ENCODE results near the gene LEMD3.
A peak's percentile ranks its signal among the peaks of the same experiment; 100 is the strongest.

Gene LEMD3

GRCh38 chr12:65169320-65170208, at the start of gene LEMD3:
Gene LEMD3 (plus strand): TSS chr12:65169583. CDS start chr12:65169597, 14 bp downstream.
- DNase-seq, result peak; percentile 88 to 89

GRCh38 chr12:65121049-65121955, 48.1 kb upstream of the LEMD3 start, which contains the start of gene WIF1:
Gene WIF1 (minus strand): TSS chr12:65121305. CDS start chr12:65121191, 114 bp downstream.
- DNase-seq, result peak; percentile 22 to 63

GRCh38 chr12:65121956-65122469, 47.4 kb upstream of the LEMD3 start:
- DNase-seq, result no peak

GRCh38 chr12:65122703-65123102, 46.7 kb upstream of the LEMD3 start:
- DNase-seq, result no peak

- DNase-seq, result peak; percentile 93 to 95
Measured at GRCh38 chr12:65123435-65124063, 45.8 kb upstream of the LEMD3 start.

DNA sequence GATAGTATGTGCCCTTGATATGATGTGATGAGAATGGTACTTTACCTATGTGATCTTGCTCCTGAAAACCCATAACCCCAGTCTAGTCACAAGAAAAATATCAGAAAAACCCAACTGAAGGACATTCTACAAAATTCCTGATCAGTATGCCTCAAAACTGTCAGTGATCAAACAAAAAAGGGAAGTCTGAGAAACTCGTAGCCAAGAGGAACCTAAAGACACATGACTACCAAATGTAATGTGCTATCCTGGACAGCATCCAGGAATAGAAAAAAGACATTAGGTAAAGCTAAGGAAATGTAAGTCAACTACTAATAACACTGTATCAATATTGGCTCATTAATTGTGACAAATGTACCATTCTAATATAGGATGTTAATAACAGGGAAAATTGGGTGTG, 44.1 kb upstream of the LEMD3 start:
- DNase-seq, result peak; percentile 67 to 73

- no peak for DNase-seq
Measured at GRCh38 chr12:65125975-65126374, 43.4 kb upstream of the LEMD3 start.

DNA sequence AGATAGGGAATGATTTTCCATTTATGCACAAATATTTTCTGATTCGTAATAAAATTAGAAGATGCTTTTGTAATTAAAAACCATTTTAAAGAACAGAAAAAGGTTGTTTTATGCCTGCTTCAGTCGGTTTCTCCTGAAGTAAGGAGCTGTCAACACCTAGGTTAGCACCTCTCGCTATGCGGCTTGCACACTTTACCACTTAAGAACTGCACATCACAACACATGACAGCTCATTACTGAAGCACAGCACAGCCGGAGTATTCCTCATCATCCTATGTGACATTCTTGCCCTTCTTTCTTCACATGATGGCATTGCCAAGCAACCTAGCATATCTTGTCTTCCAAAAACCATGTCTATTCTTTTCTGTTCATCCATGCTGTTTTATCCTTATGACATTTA, 42.9 kb upstream of the LEMD3 start:
- no peak for DNase-seq

GRCh38 chr12:65133879-65134278, 35.5 kb upstream of the LEMD3 start:
- DNase-seq, result no peak

- peak; percentile 24 to 45 for DNase-seq
Measured at GRCh38 chr12:65139389-65139788, 30.0 kb upstream of the LEMD3 start.

DNA sequence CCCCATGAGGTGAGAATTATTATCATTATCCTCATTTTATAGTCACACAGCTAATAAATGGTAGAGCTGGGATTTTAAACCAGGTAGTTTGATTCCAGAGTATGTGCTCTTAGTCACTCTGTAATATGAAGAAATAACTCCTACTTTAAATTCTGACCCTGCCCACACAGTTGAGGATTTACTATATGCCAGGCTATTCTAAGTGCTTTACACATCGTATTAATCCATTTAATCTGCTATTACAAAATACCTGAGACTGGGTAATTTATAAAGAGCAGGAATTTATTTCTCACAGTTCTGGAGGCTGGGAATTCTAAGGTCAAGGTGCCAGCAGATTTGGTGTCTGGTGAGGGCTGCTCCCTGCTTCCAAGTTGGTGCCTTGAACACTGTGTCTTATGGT, 28.6 kb upstream of the LEMD3 start:
- no peak for DNase-seq

DNA sequence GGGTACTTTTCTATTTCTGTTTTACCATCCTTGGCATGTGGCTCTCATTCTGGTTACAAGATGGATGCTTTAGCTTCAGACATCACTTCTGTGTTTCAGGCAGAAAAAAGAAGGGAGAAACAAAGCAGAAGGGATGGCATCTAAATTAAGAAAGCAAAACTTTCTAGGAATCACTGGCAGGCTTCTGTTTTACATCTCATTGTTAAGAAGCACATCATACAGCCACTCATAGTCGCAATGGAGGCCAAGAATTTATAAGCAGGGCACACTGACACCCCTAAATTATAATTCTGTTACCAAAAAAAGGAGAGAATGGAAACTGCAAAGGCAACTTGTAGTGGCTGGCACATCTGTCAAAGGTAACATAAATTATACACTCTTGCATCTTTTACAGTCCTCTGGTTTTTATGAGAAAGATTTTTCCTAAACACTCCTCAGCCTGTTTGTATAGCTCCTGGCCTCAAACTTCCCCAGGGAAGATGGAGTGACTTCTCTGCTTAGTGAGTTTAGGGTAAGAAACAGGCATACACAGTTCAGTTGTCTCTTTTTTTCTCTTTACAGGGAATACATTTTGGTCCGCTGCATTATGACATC, 22.0 kb upstream of the LEMD3 start:
- DNase-seq, result no peak

GRCh38 chr12:65152012-65152411, 17.4 kb upstream of the LEMD3 start:
- no peak for DNase-seq

DNA sequence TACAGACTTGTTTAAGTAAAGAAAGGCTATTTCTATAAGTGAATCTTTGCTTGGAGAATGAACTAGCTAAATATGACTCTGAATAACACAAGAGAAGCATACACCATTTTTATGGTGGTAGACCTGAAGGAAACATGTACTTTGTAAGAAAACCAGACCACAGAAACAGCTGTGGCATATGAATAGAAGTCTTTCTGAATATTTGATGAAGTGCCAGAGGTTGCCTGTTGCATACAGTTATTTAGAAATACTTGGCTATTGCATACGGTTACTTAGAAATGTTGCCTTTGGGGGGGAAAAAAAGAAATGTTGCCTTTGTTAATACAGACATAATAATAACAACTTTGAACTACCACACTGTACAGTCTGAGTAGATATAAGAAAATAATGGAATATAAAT, 16.8 kb upstream of the LEMD3 start:
- no peak for DNase-seq

GRCh38 chr12:65155784-65156183, 13.6 kb upstream of the LEMD3 start:
- DNase-seq, result no peak

DNA sequence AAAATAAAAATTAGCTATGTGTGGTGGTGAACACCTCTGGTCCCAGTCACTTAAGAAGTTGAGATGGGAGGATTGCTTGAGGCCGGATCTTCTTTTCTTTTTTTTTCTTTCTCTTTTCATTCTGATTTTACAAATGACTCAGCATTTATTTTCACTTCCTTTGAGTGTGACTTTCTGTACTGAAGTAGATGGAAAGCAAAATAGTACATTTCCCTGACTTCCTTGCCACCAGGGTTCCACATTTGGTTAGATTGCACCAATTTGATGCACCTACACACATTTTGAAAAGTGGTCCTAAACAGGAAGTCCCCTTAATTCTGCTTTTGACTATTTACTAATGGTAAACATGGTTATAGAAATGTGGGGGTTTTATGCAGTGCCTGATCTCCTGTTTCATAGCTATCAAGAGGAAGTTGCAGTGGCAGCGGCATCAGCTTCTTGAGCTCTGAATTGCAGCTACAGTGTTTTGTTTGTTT, 13.0 kb upstream of the LEMD3 start:
- peak; percentile 39 to 55 for DNase-seq

DNA sequence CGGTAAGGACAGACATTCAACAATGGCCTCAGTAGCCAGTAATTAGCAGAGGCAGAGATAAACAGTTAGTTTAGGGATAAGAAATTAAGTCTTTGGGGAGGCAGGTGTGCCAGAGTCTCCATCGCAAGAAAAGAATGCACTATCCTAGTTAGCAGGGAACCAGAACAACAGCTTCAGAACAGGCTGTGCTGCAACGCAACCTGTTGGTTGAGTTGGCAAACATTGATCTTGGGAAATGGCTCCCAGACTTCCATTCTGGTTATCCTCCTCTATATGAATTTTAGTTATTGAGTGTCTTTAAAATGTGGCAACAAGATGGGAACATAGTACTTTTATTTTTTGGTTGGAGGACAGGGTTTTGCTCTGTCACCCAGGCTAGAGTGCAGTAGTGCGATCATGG, 12.3 kb upstream of the LEMD3 start:
- DNase-seq, result no peak

DNA sequence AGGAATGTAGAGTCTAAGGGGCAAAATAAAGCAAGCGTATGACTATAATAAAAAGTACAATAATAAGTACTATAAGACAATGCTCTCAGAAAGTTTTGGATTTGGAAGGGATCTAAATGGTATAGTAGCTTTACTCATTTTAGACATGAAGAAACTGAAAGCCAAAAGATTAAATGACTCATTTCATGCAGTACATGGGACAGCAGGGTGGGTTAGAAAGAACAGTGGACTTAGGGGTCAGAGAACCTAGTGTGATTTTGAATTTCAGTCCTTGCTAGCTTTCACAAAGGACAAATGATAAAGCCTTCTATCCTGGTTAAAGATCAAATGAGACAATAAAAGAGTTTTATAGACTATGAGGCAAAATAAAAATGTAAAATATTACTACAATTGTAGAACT, 6.8 kb upstream of the LEMD3 start:
- no peak for DNase-seq

GRCh38 chr12:65164244-65164643, 5.1 kb upstream of the LEMD3 start:
- no peak for DNase-seq

DNA sequence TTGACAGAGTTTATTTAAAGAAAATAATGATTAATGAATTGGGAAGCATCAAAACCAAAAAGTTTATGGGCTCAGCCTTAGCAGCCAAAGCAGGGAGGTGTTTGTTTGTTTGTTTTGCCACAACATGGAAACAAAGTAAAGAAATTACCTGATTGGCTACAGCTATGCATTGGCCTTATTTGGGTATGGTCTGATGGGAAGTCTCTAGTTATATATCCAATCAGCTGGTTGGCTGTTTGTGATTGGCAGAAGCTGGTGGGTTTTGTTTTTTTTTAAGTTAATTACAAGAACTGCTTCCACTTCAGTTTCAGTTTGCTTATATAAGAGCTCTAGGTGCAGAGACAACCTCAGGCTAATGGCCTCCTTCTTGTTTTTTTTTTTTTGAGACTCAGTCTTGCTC, 4.6 kb upstream of the LEMD3 start:
- no peak for DNase-seq

GRCh38 chr12:65168681-65169319, 583 bp upstream of the LEMD3 start:
- peak in 1 of 2 experiments; percentile 52 for DNase-seq
